GM12865 (cell line): Measurements from ENCODE around the gene MARCHF4.

Experiments
- DNase-seq: peaks from one replicate; pipeline ENCODE4 v3.0.0; 2010; ENCODE audit warnings: low read depth
- H3K4me3 ChIP-seq: 2 replicates; pipeline ENCODE4 v1.5.1; 2011; ENCODE audit warnings: mild to moderate bottlenecking, low read depth, low read length, control low read depth
- TF ChIP-seq, protein P1 (sequence below): IDR thresholded peaks from 2 replicates; pipeline ENCODE4 v1.5.1; 2011; ENCODE audit warnings: low read length, control low read depth, low read depth, inconsistent platforms; ENCODE audit not compliant: insufficient read depth; ENCODE audit errors: missing control alignments

The MARCHF4 gene

DNA sequence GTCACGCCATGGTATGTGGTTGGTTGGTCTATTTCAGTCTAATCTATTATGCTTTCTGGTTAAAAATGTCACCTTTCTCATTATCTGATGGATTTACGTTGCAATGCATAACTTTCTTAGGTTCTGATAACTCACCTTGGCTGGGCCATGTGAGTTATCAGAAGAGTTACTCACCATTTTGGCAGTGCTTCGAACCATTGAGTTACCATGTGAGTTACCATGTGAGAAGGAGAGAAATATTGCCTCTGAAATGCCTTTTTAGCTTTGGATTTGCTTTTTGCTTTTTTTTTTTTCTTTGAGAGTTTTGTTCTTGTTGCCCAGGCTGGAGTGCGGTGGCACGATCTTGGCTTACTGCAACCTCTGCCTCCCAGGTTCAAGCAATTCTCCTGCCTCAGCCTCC lies 41.6 kb upstream of the MARCHF4 start:
- DNase-seq, result no peak
- H3K4me3 ChIP-seq, result no peak overlapping the region

DNA sequence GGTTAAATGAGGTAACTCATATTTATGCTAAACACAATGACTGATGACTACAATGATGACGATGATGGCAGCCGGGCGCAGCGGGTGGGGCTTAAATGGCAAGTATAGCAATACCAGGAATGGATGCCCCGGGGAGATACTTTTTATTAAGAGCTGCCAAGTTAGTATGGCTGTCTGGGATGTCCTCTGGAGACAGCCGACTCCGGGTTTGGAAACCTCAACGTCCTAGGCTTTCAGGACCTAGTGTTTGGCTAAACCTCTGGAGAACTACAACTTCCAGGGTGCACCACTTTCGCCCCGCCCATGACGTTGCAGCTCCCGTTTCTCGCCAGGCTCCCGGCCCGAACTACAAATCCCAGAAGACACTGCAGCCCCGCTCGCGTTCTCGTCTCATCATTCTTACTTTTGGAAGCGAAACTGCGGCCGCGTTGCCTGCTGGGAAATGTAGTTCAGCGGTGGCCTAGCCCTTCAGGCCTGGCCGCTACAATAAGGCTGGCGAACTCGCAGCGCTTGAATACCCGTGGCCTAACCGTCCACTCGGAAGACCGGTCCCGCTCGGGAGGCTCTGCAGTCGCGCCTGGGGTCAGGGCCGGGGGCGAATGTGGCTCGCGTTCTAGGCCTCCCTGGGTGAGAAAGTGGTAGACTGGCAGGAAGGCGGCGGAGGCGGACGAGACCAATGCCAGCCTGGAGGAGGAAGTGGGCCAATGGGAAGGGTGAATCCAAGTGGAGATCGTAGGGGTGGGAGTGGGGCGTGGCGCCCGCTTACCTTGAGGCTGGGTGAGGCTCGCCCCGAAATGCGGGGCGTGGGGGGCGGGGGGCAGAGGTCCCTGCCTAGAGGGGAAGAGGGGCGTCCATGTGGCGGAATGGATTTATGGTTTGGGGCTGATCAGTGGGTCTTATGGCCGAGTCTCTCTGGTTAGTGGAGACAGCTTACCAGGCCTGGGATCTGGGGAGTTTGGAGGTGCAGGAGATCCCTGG lies 40.0 kb upstream of the MARCHF4 start, which contains the start of gene SMARCAL1:
TSS of gene SMARCAL1 (plus strand) at position 463 of the 978 bp plus-strand sequence. CDS start 2,221 bp downstream, outside the sequence.
- TF ChIP-seq, protein P1, sequence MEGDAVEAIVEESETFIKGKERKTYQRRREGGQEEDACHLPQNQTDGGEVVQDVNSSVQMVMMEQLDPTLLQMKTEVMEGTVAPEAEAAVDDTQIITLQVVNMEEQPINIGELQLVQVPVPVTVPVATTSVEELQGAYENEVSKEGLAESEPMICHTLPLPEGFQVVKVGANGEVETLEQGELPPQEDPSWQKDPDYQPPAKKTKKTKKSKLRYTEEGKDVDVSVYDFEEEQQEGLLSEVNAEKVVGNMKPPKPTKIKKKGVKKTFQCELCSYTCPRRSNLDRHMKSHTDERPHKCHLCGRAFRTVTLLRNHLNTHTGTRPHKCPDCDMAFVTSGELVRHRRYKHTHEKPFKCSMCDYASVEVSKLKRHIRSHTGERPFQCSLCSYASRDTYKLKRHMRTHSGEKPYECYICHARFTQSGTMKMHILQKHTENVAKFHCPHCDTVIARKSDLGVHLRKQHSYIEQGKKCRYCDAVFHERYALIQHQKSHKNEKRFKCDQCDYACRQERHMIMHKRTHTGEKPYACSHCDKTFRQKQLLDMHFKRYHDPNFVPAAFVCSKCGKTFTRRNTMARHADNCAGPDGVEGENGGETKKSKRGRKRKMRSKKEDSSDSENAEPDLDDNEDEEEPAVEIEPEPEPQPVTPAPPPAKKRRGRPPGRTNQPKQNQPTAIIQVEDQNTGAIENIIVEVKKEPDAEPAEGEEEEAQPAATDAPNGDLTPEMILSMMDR, result no peak
- peak within 1 kb of the TSS; percentile 86 for H3K4me3 ChIP-seq
- DNase-seq, result peak; percentile 98

More for the DNA sequence above, 41.6 kb upstream of the MARCHF4 start:
- TF ChIP-seq, protein P1, result no peak

DNA sequence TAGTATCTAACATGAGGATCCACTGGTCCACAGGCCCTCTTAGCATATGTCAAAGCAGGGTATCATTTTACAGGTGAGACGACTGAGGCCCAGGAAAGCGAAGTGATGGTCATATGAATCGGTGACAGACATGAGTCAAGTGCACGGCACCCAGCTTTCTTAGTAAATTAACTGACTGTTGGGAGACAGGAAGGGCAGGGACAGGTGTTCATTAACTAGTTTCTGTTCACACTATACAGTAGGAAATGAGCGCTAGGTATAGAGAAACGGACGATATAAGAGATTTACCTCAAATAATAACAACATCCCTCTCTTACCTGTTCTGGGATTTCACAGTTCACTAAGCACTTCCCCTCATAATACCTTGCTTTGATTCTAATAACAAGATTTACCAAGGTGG lies 38.3 kb upstream of the MARCHF4 start:
- TF ChIP-seq, protein P1, result no peak
- no peak overlapping the region for H3K4me3 ChIP-seq
- DNase-seq, result peak; percentile 56

DNA sequence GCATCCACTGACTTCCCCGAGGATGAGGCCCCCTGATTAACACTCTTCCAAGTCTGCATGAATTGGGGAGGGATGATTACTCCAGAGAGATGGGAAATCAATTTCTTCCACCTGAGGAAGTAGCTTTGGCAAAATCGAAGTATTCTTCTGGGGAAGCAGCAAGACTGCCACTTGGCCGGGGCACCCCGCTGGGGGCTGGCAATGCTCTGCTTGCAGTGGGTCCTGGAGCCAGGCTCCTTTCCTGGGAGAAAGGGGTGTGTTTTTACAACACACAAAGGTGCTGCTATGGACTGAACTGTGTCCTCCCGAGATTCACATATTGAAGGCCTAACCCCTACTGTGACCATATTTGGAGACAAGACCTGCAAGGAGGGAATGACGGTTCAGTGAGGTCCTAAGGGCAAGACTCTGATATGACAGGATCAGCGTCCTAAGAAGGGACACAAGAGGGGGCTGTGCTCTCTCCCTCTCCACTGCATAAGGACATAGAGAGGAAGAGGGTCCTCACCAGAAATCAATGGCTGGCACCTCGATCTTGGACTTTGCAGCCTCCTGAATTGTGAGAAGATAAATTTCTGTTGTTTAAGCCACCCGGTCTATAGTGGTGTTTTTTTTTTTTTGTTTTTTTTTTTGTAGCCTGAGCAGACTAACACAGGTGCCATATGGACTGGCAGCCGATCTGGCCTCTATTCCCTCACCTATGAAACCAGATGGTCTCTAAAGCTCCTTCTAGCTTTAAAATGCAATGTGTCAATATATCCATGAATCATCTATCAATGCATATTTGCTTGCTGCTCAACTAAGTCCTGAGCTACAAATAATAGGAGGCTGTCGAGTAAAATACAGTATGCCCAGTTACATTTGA lies 36.4 kb upstream of the MARCHF4 start:
- TF ChIP-seq, protein P1, result no peak
- no peak for DNase-seq
- no peak overlapping the region for H3K4me3 ChIP-seq

DNA sequence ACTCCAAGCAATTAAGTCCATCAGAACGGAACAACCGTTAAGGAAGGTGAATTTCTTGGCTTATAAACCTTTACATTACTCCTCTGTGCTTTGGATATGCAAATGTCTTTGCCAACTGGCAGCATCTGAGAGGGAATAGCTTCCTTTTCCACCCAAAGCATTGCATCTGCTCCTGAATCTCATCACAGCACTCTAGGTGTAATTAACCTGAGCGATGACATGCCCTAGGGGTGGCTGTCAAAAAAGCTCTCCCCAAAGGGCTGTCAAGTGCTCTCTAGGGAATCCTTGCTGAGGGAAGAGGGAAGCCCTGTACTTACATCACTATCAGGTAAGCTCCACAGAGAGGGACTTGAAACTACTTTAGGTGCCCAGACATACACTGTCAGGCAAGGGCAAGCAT lies 34.5 kb upstream of the MARCHF4 start:
- no peak for DNase-seq
- no peak overlapping the region for H3K4me3 ChIP-seq
- TF ChIP-seq, protein P1, result no peak

DNA sequence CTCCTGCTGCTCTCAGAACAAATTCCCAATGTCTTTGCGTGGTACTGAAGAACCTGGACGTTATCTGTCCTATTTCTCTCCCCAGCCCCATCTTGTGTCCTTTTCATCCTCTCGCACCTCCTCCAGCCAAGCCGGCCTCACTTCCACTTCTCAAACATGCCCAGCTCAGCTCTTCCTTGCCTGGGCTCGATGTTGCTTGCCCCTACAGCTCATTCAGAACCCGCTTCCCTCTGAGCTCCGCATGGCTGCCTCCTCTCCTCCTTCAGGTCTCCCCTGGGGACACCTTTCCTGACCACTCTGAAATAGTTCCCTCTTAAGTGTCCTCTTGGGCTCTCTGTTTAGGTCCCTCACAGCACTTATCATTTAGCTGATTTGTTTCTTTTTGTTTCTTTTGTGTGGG lies 33.3 kb upstream of the MARCHF4 start:
- TF ChIP-seq, protein P1, result no peak
- no peak for DNase-seq
- no peak overlapping the region for H3K4me3 ChIP-seq
